ENCODE measurements around the gene TUBB4B. TPM values are rescaled to one million over a fixed set of nuclear protein-coding genes. Genes with fewer than 3 reads are reported as not detected.

Gene TUBB4B
- total and polyA plus RNA-seq, 2 donors = 57.9 to 239 TPM

- H3K4me1 ChIP-seq (ENCODE audit: insufficient read depth) = no peaks in the 10 kb centered on the region
Observed at GRCh38 chr9:137201205-137201868, 39.8 kb upstream of the TUBB4B start.

DNA sequence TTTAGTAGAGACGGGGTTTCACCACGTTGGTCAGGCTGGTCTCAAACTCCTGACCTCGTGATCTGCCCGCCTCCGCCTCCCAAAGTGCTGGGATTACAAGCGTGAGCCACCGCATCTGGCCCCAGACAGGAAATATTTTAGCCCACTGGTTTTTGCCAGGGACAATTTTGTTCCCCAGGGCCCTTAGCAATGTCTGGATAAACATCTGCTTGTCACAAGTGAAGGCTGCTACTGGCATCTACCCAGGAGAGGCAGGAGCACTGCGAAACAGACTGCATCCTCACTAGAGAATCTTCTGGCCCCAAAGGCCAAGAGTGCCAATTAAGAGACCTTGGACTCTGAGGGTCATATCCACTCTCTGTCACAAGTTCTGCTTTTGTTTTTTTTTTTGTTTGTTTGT is 38.1 kb upstream of the TUBB4B start:
- no peaks in the 10 kb centered on the region for H3K4me1 ChIP-seq (ENCODE audit: insufficient read depth)
- DNase-seq (ENCODE audit: extremely low spot score) = no peak
- H3K27ac ChIP-seq (ENCODE audit: low read depth) = no peak overlapping the region
- H3K4me3 ChIP-seq (ENCODE audit: low read depth, low read length) = no peak overlapping the region
- H3K36me3 ChIP-seq (ENCODE audit: insufficient read depth) = no peaks in the 10 kb centered on the region
- WGBS = 83% methylated on average over 8 of the region's 8 CpGs

More at GRCh38 chr9:137201205-137201868, 39.8 kb upstream of the TUBB4B start:
- 18% methylated on average over 23 of the region's 23 CpGs for WGBS
- Histone ChIP-seq H3K36me3 (ENCODE audit: insufficient read depth) (no peaks in the 10 kb centered on the region), H3K27ac (ENCODE audit: low read depth) (peak overlapping the region; percentile 38), H3K4me3 (ENCODE audit: low read depth, low read length) (peak overlapping the region; percentile 61)
- no peak for DNase-seq (ENCODE audit: extremely low spot score)

- WGBS = 13% methylated on average over 21 of the region's 21 CpGs
- Histone ChIP-seq H3K4me1 (ENCODE audit: insufficient read depth) (no peaks in the 10 kb centered on the region), H3K36me3 (ENCODE audit: insufficient read depth) (no peaks in the 10 kb centered on the region), H3K4me3 (ENCODE audit: low read depth, low read length) (peak overlapping the region; percentile 92), H3K27ac (ENCODE audit: low read depth) (no peak overlapping the region)
- DNase-seq (ENCODE audit: extremely low spot score) = no peak
Observed at GRCh38 chr9:137204731-137205125, 36.4 kb upstream of the TUBB4B start.

GRCh38 chr9:137205126-137206069 is 35.7 kb upstream of the TUBB4B start, which contains the start of the genes NDOR1 and TMEM203:
TSS of gene NDOR1 (plus strand) at chr9:137205700. CDS start at chr9:137205778, 78 bp downstream.
TSS of gene TMEM203 (minus strand) at chr9:137205648. CDS start at chr9:137205414, 234 bp downstream.
- no peaks in the 10 kb centered on the region for H3K4me1 ChIP-seq (ENCODE audit: insufficient read depth)
- H3K36me3 ChIP-seq (ENCODE audit: insufficient read depth) = no peaks in the 10 kb centered on the region
- H3K27ac ChIP-seq (ENCODE audit: low read depth) = peak within 1 kb of the TSS; percentile 54
- peak within 1 kb of the TSS; percentile 92 for H3K4me3 ChIP-seq (ENCODE audit: low read depth, low read length)
- under 1% methylated on average over 98 of the region's 98 CpGs for WGBS
- DNase-seq (ENCODE audit: extremely low spot score) = peak; percentile 57

DNA sequence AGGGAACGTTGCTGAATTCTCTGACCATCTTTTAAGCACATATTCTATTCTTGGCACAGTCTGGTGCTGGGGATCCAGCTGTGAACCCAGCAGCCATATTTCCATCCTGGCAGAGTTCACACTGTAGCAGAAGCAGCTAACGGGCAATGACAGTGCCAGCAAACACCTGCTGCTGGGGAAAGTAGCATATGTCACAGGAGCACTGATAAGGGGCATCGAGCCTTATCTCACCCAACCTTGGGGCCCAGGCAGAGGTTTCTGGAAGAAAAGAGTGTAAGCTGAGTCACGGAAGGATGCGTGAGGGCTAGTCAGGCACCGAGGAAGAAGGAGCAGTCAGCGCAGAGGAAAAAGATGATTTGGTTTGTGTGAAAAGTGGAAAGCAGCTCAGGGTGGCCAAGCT is 34.5 kb upstream of the TUBB4B start:
- Histone ChIP-seq H3K4me1 (ENCODE audit: insufficient read depth) (no peaks in the 10 kb centered on the region), H3K27ac (ENCODE audit: low read depth) (no peak overlapping the region), H3K4me3 (ENCODE audit: low read depth, low read length) (no peak overlapping the region), H3K36me3 (ENCODE audit: insufficient read depth) (no peaks in the 10 kb centered on the region)
- DNase-seq (ENCODE audit: extremely low spot score) = no peak
- 81% methylated on average over 7 of the region's 7 CpGs for WGBS

GRCh38 chr9:137211532-137211931 is 29.6 kb upstream of the TUBB4B start:
- WGBS = 80% methylated on average over 13 of the region's 13 CpGs
- no peak overlapping the region for H3K27ac ChIP-seq (ENCODE audit: low read depth)
- H3K4me3 ChIP-seq (ENCODE audit: low read depth, low read length) = no peak overlapping the region
- H3K4me1 ChIP-seq (ENCODE audit: insufficient read depth) = no peaks in the 10 kb centered on the region
- no peaks in the 10 kb centered on the region for H3K36me3 ChIP-seq (ENCODE audit: insufficient read depth)
- no peak for DNase-seq (ENCODE audit: extremely low spot score)

- no peaks in the 10 kb centered on the region for H3K36me3 ChIP-seq (ENCODE audit: insufficient read depth)
- 81% methylated on average over 21 of the region's 21 CpGs for WGBS
Observed at GRCh38 chr9:137212520-137212919, 28.6 kb upstream of the TUBB4B start.

DNA sequence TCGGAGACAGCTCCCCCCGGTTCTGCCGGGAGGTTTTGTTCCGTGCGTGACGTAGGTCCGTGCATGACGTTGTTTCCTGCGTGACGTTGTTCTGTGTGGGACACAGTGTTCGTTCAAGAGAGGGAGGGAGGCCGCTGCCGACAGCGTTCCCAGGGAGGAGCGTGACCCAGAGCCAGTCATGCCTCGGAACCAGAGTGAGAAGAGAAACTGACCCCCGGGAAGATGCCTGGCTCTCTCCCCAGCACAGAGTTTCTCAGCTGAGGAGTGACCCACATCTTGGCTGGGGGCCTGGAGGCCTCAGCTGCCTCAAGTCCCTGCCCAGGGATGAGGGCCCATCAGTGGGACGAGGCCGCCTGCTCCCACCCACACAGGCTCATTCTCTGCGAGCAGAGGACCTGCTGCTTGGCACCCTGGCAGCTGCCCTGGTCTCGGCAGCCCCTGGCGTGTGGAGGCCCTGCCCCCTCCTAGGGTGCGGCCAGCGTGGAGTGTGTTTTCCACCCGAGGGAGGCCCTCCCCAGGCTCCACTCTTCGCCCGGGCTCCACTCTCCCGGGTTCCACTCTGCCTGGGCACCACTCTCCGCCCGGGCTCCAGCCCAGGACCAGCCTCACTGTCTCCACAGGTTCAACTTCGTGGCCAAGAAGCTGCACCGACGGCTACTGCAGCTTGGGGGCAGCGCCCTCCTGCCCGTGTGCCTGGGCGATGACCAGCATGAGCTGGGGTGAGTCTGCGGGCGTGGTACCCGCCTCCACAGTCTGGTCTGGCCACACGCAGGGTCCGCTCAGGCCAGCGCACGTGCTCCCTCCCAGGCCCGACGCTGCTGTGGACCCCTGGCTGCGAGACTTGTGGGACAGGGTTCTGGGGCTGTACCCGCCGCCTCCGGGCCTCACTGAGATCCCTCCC is 27.7 kb upstream of the TUBB4B start:
- 90% methylated on average over 49 of the region's 49 CpGs for WGBS
- Histone ChIP-seq H3K36me3 (ENCODE audit: insufficient read depth) (no peaks in the 10 kb centered on the region), H3K4me1 (ENCODE audit: insufficient read depth) (no peaks in the 10 kb centered on the region), H3K27ac (ENCODE audit: low read depth) (no peak overlapping the region), H3K4me3 (ENCODE audit: low read depth, low read length) (no peak overlapping the region)
- no peak for DNase-seq (ENCODE audit: extremely low spot score)

More at GRCh38 chr9:137212520-137212919, 28.6 kb upstream of the TUBB4B start:
- H3K4me3 ChIP-seq (ENCODE audit: low read depth, low read length) = no peak overlapping the region
- no peaks in the 10 kb centered on the region for H3K4me1 ChIP-seq (ENCODE audit: insufficient read depth)
- no peak overlapping the region for H3K27ac ChIP-seq (ENCODE audit: low read depth)
- DNase-seq (ENCODE audit: extremely low spot score) = no peak

- Histone ChIP-seq H3K27ac (ENCODE audit: low read depth) (no peak overlapping the region), H3K4me1 (ENCODE audit: insufficient read depth) (no peaks in the 10 kb centered on the region), H3K4me3 (ENCODE audit: low read depth, low read length) (no peak overlapping the region), H3K36me3 (ENCODE audit: insufficient read depth) (no peaks in the 10 kb centered on the region)
- DNase-seq (ENCODE audit: extremely low spot score) = no peak
- WGBS = 93% methylated on average over 19 of the region's 19 CpGs
Observed at GRCh38 chr9:137214620-137215019, 26.5 kb upstream of the TUBB4B start.

DNA sequence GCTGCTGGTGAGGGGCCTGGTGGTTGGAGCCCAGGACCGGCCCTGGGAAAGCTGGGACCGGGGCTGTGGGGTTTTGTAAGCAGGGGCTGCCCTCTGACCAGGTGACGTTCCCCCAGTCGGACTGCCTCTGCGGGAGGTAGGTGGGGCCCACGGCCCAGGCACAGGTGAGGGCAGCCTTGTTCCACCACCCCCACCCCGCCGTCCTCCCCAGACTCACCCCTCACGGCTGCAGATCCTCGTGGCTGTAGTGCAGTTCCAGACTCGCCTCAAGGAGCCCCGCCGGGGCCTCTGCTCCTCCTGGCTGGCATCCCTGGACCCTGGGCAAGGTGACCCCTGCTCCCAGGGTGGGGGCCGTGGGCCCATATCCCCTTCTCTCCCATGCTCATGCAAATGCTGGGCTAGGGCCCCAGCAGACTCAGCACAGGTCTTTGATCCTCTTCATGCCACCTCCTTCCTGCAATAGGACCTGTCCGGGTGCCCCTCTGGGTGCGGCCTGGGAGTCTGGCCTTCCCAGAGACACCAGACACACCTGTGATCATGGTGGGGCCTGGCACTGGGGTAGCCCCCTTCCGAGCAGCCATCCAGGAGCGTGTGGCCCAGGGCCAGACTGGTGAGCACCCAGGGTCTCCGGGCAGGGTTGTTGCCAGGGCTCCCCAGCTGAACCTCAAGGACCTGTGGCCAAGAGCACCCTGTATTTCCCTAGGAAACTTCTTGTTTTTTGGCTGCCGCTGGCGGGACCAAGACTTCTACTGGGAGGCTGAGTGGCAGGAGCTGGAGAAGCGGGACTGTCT is 25.7 kb upstream of the TUBB4B start:
- DNase-seq (ENCODE audit: extremely low spot score) = no peak
- WGBS = 91% methylated on average over 22 of the region's 22 CpGs
- H3K4me3 ChIP-seq (ENCODE audit: low read depth, low read length) = no peak overlapping the region
- H3K36me3 ChIP-seq (ENCODE audit: insufficient read depth) = no peaks in the 10 kb centered on the region
- no peaks in the 10 kb centered on the region for H3K4me1 ChIP-seq (ENCODE audit: insufficient read depth)
- H3K27ac ChIP-seq (ENCODE audit: low read depth) = no peak overlapping the region

- Histone ChIP-seq H3K36me3 (ENCODE audit: insufficient read depth) (no peaks in the 10 kb centered on the region), H3K4me3 (ENCODE audit: low read depth, low read length) (no peak overlapping the region), H3K4me1 (ENCODE audit: insufficient read depth) (no peaks in the 10 kb centered on the region), H3K27ac (ENCODE audit: low read depth) (no peak overlapping the region)
- WGBS = 93% methylated on average over 30 of the region's 30 CpGs
- no peak for DNase-seq (ENCODE audit: extremely low spot score)
Observed at GRCh38 chr9:137216188-137216965, 24.7 kb upstream of the TUBB4B start.

All from urinary bladder (tissue), 4 donors.